Non-pigmented ciliary epithelial cell (primary cell): ENCODE measurements around the gene PHC2.
"Not testable (repeated sequence)": the region's sequence is repeated elsewhere in the genome, so short reads cannot be mapped to it uniquely, and the experiment has no call there.

ENCODE experiments used
- DNase-seq: peaks from one replicate; pipeline ENCODE4 v3.0.0-alpha.2; 2010; ENCODE audit warnings: low read depth

The PHC2 gene

GRCh38 chr1:33310702-33311101, 120.2 kb downstream of the PHC2 start:
- DNase-seq, result no peak

GRCh38 chr1:33309351-33309750, 121.5 kb downstream of the PHC2 start:
- DNase-seq, result not testable (repeated sequence)

GRCh38 chr1:33307494-33307864, 123.4 kb downstream of the PHC2 start:
- DNase-seq, result no peak

DNA sequence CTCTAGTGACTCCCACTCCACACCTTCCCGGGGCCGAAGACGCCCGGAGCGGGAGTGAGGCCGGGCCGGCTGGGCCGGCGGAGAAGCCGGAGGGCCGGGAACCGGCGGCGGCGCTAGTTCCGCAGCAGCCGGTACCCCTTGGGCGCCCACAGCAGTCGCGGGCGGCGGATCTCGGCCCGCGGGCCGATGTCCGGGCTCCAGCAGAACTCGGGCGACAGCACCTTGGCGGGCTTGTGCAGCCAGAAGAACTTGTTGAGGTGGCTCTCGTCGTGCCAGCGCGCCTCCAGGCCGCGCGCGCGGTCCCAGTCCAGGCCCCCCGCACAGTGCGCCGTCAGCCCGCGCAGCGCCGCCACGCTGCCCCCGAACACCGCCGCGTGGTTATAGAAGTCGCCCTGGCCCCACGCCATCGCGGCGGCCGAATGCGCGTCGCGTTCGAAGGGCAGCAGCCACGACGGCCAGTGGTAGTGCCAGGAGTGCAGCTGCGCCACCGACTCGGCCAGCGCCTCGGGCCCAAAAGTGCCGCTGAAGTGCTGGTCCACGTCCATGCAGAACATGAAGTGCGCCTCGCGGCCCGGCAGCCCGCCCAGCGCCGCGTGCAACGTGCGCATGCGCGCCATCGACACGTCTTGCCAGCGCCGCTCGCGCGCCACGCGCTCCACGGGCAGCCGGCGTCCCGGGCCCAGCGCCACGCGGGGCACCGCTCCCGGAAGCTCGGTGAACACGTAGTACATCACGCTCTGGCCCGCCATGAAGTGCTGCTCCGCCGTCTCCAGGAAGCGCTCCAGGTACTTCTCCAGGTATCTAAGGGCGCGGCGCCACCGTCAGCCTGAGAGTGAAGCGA, 124.0 kb downstream of the PHC2 start:
- DNase-seq, result no peak

GRCh38 chr1:33305816-33306652, 124.9 kb downstream of the PHC2 start:
- DNase-seq, result no peak

GRCh38 chr1:33305016-33305415, 125.9 kb downstream of the PHC2 start:
- DNase-seq, result no peak

GRCh38 chr1:33302325-33302724, 128.6 kb downstream of the PHC2 start:
- no peak for DNase-seq

DNA sequence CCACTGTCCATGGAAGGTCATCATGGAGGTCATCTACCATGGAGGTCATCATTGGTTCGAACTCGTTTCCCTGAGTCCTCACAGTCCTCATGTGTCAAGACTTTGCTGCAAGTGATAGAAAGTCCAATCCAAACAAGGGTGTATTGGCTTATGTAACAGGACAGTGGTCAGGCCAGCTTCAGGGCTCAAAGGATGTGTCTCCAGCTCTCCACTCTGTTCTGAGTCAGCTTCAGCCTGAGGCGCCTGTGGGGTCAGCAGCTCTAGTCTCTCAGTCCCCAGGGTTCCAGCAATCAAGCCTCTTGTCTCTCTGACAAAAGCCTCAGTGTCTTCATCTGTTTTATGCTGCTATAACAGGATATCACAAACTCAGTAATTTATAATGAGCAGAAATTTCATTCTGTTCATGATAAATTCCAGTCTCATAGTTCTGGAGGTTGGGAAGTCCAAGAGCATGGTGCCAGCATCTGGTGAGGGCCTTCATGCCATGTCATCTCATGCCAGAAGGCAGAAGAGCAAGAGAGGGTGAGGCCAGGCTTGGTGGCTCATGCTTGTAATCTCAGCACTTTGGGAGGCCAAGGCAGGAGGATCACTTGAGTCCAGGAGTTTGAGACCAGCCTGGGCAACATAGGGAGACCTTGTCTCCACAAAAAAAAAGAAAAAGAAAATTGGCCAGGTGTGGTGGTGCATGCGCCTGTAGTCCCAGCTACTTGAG, 129.5 kb downstream of the PHC2 start:
- no peak for DNase-seq

DNA sequence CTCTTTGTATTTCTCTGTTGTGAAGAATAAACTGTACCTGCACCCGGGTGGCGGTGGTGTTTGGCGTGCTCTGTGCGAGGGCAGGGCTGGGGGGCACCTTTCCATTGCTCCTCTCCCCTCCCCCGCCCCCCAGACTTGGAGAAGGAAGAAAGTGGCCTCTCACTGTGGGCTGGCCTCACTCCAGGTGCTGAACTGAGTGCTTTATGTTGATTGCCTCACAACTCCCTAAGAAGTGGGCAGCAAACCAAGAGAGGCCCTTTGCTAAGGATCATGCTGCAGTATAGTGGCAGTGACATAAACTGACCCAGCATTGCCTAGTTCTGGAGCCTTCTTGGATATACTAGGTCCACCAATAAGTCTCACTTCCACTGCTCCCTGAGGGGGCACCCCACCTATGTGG, 130.2 kb downstream of the PHC2 start:
- DNase-seq, result no peak

DNA sequence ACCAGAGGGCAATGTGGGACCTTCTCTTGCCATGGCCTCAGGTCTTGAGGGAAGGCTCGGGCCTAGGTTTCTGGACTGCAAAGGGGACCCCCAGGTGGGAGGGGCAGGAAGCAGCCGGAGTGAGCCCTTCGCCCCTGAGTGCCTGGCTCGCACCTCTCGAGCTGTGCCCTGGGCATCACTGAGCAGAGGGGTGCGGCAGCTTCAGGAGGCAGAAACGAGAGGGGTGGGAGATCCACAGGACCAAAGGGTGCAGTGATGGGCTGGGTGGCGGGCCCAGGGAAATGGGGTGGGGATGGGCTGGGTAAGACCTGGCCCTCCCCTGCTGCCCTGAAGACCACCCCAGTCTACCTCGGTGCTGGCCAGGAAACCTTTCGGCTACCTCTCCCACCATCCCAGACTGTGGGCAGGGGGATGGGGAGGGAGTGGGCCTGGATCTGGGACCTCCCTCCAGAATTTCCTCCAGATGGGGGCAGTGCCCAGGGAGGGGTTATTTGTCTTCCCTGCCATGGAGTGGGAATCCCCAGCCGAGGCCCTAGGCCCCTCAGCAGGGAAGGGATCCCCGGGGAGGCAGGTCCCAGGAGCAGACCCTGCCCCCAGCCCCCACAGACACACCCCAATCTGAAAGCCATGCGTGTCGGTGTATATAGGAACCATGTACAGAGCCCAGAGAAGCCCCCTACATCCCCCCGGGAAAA, 131.3 kb downstream of the PHC2 start:
- no peak for DNase-seq

GRCh38 chr1:33298623-33299277, 132.1 kb downstream of the PHC2 start:
- no peak for DNase-seq

- no peak for DNase-seq
Measured at GRCh38 chr1:33297911-33298622, 132.8 kb downstream of the PHC2 start.

DNA sequence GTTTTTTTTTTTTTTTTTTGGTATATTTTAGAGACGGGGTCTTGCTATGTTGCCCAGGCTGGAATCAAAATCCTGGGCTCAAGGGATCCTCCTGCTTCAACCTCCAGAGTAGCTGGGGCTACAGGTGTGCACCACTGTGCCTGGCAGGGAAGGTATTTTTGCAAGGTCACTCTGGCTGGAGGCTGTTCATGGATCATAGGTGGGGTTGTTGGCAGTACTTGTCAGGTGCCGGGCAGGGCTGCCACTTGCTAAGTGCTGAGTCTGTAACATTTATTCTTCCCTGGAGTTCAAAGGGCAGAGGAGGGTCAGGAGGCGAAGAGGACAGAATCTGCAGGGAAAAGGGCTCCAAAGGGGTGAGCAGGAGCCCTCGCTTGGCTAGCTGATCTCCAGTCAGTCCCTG, 134.1 kb downstream of the PHC2 start:
- DNase-seq, result no peak

DNA sequence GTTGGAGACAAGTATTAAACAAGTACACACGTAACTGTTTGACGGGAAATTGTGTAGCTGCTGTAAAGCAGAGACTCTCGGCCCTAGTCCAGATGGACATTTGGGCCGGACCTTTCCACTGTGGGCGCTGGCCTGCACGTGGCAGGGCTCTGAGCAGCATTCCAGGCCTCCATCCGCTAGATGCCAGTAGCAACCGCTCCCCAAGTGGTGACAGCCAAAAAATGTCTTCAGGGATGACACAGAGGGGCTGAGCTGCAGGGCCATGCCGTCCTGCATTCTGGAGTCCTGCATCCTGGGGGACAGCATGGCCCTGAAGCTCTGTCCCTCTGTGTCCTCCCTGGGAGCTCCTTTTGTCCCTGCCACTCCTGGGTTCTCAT, 134.8 kb downstream of the PHC2 start:
- DNase-seq, result no peak

DNA sequence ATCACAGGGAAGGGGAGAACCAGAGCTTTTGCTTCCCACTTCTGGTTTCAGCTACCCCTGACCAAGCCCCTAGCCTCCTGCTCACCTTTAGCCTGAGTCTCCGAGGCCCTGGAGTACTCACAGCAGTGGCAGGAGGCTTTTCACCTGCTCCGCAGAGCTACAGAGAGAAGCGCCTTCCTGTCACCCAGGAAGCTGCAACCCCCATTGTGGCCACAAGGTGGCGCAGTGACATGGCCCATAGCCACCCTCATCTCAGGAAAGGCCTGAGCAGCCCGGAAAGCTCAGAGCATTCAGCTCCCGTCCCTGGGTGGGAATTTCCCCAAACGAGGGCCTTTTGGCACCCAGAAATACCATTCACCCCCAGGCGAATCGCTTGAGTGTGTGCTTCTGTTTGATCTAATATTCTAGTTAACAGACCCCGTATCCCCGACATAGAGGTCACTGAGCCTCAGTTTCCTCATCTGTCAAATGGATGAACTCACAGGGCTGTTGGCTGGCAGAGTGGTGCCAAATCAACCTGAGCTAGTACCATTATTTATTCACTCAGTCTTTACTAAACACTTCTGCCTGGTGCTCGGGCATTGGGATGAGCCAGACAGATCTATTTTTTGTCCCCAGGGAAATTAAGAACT, 135.3 kb downstream of the PHC2 start:
- DNase-seq, result no peak

GRCh38 chr1:33295023-33295422, 135.9 kb downstream of the PHC2 start:
- no peak for DNase-seq

GRCh38 chr1:33294071-33295010, 136.6 kb downstream of the PHC2 start:
- DNase-seq, result no peak

DNA sequence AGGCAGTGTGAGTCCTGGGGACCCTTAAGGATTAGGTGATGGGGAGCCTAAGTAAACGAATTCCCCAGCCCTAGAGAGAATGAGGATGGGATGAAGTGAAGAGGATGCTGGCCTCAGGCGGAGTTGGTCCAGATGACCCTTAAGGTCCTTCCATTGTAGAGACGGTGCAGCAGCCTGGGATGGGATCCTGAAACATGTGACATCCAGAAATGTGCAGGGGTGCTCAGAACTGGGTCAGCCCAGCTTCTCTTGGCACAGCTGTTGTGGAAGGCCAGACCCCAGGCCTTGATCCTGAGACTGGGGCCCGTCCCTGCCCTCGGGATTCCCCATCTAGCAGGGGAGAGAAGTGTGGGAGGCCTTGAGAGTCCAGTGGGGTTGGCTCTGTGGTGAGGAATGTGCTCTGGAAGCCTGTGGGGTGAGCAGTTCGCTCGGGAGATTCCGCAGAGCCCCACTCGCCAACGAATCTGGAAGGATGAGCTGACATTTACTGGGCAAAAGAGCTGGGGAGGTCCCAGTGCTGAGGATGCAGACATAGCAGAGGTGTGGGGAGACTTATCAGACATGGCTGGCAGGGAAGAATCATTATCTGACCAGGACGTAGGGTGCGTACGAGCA, 138.1 kb downstream of the PHC2 start:
- DNase-seq, result no peak

DNA sequence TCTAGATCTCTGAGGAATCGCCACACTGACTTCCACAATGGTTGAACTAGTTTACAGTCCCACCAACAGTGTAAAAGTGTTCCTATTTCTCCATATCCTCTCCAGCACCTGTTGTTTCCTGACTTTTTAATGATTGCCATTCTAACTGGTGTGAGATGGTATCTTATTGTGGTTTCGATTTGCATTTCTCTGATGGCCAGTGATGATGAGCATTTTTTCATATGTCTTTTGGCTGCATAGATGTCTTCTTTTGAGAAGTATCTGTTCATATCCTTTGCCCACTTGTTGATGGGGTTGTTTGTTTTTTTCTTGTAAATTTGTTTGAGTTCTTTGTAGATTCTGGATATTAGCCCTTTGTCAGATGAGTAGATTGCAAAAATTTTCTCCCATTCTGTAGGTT, 140.3 kb downstream of the PHC2 start:
- not testable (repeated sequence) for DNase-seq
